ENCODE results near the gene RBM20.

DNA sequence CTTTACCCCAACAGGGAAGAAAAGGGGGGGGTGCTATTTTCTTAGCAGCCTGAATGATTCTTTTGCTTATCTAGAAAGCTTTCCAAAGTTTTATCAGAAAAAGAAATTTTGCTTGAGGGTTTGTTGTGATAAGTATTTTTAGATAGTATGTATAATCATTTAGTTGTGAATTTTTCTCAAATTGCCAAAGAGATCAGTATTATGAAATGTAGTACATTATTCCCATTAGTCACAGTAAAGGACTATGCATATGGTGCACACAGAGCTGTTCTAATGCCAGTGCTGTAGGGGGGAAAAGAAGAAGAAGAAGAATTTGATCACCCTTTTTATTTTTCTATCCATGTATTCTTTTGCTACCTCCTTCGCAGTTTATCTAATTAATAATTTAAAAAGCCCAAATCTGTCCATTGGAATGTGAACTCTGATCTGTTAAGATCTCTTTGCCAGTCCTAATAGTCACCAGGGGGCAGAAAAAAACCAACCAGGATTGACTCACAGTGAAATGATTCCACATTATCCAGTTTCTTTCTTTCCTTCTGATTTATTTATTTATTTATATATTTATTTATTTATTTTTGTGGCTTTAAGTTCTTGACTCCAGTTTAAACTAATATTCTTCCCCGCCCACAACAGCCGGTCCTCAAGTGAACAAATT is 4.7 kb downstream of the RBM20 start:
- TF ChIP-seq POLR2A (IDR thresholded peaks at IDR 0.05; ENCODE audit: low read length), result no peak
- TF ChIP-seq PHF8 (IDR thresholded peaks at IDR 0.05; ENCODE audit: borderline replicate concordance, low read depth), result no peak
- no peak for TF ChIP-seq CTCF (IDR thresholded peaks at IDR 0.05)
- TF ChIP-seq CBX2 (IDR thresholded peaks at IDR 0.05; ENCODE audit: borderline replicate concordance, low read depth), result no peak
- no peak for TF ChIP-seq EP300 (IDR thresholded peaks at IDR 0.05)
- no peak for TF ChIP-seq MYC (IDR thresholded peaks at IDR 0.05; ENCODE audit: borderline replicate concordance, low read length)
- peak; percentile 26; the same call in 1 of the 3 replicates for TF ChIP-seq SMC3 (IDR thresholded peaks at IDR 0.05)

Measured in A549 (cell line).